Inferior parietal cortex (tissue), 1 donor: Measurements from ENCODE around the gene PDCD7.
A peak's percentile ranks its signal among the peaks of the same experiment; 100 is the strongest.
"Not testable (repeated sequence)": the region's sequence is repeated elsewhere in the genome, so short reads cannot be mapped to it uniquely, and the experiment has no call there.

Experiments used
- DNase-seq: peaks from one replicate; pipeline ENCODE4 v3.0.0-alpha.2; 2016; ENCODE audit errors: extremely low spot score

PDCD7 gene

DNA sequence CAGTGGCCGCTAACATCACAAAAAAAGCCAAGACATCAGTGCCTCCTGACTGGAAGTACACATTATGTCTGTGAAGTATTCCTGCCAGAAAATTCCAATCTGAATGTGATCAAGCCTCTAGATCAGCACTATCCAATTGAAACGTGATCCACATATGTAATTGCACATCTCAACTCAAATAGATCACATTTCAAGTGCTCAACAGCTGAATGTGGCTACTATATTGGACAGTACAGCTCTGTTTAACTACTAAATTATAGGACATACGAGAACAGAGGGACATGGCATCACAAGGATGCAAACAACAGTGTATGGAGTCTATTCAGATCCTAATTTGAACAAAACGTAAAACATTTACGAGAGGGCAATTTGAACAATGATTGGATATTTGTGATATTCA, 18.1 kb downstream of the PDCD7 start:
- no peak for DNase-seq

DNA sequence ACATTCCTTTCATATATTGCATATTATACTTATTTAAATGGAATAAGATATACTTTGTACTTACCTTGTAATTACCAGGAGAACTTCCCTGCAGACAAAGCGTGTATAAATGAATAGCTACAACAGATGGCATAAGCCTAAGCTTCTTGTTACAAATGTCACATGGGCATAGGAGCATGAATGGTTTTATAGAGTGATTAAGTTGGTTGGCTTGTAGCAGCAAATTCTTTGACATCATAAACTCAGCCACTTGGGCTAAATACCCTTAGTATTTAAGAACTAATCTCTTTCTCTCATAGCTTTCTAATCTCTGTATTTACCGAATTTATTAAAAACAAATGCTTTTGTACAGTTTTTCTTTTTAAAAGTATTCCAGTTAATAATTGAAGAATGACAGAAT, 18.5 kb downstream of the PDCD7 start, which contains the start of gene UBAP1L:
UBAP1L (minus strand) TSS at position 115 of the 400 bp plus-strand sequence. CDS start 8,985 bp downstream, outside the sequence.
- DNase-seq, result no peak

DNA sequence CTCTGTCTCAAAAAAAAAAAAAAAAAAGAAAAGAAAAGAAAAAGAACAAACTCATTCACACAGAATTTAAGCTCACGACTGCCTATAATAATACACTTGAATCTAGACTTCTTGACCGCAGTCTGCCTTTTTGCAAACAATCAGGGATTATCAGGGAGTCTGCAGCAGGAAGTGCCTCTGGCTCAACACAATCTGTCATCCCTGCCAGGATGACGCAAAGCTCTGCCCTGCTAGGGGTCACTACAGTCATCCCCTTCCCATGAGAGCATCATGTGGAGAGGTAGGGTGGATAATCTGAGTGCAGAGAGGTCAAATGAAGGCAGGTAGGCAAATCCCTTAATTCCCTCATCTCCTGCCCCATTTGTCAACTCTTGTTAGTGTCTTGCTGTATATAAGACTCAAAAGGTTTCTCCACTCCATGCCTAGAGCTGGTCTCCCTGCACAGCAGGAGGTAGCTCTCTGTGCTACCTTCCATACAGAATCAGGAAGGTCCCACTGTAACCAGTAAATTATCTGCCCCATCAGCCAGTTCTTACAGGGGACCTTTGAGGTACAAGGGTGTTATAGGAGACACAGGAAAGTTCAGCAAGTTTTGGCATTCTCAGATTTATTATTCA, 22.8 kb downstream of the PDCD7 start:
- DNase-seq, result no peak

DNA sequence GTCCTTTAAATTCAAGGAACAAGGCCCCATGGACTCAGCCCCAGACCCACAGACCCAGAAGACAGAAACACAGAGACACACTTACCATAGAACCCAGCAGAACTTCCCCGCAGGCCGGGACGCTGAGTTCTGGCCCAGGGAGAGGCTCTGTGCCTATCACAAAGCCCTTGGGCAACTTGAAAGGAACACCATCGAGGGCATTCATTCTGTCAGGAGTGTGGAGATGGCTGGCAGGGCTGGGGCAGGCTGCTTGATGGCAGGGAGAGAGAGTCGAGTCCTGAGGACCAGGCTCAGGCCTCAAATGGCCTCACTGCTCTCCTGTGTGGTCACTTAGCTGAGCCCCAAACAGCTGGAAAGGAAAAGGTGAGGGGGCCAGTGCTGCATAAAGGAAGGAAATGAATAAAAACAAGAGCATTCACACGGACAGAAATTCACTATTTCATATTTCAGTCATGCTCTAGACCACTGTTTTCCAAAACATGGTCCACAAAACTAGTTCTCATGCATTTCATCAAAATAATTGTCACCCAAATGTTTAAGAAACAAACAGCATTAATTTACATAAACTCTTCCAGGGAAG, 27.5 kb downstream of the PDCD7 start:
- no peak for DNase-seq

DNA sequence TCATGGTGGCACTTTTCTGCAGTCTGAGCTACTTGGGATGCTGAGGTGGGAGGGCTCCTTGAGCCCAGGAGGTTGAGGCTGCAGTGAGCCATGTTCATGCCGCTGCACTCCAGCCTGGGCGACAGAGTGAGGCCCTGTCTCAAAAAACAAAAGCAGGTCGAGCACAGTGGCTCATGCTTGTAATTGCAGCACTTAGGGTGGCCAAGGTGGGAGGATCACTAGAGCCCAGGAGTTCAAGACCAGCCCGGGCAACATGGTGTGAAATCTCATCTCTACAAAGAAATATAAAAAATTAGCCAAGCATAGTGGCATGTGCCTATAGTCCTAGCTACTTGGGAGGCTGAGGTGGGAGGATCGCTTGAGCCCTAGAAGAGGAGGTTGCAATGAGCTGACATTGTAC, 28.6 kb downstream of the PDCD7 start:
- no peak for DNase-seq

DNA sequence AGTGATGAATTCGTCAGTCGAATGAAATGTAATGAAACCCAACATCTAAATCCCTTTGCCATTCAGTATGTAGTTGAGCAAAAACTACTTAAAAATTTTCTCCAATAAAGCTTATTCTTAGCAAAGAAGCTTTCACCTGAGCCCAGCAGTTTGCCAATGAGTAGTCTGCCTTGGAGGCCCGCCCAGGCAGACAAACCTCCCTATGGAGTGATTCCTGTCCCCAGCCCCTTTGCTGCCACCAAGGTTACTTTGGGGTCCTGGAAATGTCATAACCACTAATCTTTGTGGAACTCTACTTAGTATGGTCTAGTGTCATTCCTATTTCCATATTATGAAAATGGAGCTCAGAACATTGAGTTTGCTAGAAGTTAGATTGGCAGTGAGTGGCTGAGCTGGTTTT, 30.7 kb downstream of the PDCD7 start:
- DNase-seq, result no peak

DNA sequence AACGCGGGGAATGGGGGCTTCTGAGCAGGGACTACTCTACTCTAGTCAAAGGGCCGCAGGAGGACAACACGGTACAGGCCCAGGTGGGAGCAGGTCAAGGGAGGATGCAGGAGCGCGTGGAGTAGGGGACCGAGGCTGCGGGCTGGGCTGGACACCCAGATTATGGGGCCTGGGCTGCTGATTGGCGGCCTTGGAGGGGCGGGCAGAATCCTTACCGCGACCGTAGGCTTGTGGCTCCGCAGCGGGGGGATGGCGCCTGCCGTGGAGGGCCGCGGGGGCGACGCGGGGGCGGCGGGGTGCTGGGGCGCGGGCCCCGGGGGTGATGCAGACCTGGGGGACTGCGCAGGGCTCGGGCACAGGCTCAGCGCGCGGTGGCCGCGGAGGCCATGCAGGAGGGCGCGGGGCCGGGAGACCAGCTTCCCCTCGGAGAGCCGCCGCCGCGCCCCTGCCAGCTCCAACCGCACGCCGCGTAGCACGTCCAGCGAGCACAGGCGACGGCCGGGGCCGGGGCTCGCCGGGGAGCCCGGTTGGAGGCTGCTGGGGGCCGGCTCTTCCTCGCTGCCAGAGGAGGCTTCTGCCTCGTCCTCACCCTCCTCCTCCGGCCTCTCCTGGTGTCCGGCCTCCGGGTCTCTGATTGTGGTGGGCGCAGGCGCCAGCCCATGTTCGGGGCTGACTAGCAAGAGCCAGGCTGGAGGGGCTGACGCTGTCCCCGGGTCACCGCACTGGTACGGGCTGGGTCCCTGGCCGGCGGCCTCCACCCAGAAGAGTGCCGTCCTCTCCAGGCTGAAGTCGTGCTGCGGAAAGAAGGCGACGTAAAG, 31.5 kb downstream of the PDCD7 start:
- no peak for DNase-seq

DNA sequence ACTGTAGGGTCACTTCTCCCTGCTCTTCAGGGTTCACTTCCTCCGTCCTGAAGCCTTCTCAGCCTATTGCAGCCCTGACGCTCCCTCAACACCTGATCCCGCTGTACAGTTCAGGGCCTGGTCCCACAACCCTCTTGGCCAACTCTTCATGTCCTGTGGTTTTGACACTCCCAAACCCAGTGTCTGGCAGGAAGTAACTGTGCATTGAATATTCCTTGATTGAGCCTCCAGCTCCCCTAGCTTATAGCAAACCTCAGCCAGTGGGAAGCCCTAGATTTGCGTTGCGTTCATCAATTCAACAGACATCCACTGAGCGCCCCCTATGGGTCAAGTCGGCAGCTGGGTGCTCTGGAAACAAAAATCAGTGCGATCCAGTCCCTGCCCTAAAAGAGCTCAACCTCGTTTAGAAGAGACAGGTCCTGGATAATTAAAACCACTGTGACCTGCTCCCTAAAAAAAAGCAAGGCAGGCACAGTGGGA, 32.2 kb downstream of the PDCD7 start:
- peak; percentile 70 for DNase-seq

DNA sequence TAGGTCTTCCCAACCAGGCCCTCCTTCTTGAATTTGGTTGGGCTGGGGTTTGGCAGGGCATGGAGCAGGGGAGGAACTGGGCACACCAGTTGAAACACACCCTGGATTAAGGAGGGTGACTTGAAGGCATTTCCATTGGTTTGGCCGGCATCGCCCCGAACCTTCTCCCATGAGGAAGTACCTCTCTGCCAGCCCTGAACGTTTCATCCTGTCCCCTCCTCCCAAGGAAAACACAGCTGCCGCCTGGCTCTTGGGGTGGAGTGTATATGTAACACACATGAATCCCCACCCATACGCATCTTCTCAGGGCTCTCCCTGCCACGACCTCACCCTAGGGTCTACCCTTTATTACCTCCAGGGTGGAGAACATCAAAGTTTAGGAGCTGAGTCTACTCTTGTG, 33.2 kb downstream of the PDCD7 start:
- no peak for DNase-seq

DNA sequence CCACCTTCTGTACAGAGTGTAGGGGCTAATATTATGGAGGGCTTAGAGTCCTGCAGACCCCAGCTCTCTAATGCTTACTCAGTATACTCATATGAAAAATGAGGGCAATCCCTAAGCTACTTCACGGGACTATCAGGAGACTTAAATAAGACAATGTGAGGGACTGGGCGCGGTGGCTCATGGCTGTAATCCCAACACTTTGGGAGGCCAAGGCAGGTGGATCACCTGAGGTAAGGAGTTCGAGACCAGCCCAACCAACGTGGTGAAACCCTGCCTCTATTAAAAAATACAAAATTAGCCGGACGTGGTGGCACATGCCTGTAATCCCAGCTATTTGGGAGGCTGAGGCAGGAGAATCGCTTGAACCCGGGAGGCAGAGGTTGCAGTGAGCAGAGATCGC, 33.8 kb downstream of the PDCD7 start:
- not testable (repeated sequence) for DNase-seq

DNA sequence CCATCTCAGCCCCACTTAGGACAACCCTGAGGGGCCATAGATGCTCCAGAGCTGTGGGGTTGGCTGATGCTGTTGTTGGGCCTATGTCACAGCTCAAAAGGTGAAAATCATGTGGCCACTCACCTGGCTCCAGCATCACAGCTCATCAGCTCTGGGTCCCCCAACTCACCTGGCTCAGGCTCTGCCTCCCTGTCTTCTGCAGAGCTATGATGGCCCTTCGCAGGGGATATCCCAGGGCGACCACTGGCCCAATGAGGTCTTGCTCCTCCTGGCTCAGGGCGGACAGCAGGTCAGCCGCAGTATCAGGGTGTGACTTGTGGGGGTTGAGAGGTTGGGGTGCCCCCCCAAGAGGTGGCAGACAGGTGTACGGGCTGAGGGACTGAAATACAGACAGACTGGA, 34.3 kb downstream of the PDCD7 start:
- no peak for DNase-seq

DNA sequence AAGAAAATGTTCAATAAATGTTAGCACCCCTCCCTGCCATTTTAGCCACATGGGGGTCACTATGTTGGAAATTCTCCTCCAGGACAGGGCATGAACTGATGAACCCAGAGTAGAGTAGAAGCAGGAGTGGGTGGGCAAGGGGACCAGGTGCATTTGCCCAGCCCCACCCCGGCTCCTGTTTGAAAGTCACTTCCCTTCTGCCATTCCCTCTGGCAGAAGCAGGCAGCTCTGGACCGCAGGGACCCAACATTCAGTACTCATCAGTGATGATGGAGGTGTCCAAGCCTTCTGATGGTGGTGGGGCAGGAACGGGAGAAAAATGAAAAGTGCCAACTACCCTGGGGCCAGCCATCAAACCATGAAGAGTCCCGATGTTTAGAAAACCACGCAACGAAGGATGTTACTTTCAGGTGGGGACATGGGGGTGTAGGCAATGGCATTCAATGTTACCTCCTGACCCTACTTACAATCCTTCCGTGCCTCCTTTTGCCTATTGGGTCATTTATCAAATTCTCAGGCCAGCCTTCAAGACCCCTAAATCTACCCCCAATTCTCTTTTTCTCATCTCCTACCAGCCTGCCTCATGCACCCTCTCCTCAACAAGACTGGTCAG, 35.9 kb downstream of the PDCD7 start:
- no peak for DNase-seq

DNA sequence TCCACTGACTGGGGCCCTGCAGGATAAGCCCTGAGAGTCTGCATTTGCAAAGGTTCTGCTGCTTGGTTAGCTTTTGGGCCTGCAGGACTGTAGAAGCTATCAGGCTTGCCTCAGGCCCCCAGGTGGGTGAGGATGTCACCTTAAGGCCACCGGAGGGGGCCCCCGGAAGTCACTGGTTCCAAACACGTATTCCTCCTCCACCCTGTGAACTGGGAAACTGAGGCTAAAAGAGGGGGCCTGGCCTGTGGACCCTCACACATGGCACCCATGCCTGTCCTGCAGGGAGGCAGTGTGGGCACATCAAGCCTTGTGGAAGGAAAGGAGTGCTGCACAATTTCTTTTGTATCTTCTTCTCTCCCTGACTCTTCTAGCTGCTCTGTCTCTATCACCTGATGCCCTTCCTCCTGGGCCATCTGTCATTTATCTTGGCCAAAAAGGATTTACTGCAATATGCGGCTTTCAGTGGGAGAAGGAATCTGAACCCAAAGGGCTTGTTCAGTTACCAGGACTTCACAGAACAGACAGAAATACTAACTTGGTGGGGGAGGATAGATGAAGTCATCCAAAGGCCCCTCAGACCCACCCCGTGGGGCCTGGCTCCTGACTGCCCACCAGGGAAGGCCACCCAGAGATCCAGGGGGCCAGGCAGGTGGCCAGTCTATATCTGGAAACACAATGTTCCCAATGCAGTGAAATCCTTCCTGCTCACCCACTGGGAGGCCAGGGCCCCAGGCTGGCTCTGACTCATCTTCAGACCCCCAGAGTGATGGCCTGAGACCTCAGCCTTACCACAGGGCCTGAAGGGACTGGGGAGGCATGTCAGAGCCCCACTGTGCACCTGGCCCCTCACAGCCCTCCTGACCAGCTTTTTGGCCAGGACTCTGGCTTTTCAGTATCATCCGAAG, 36.9 kb downstream of the PDCD7 start:
- no peak for DNase-seq

DNA sequence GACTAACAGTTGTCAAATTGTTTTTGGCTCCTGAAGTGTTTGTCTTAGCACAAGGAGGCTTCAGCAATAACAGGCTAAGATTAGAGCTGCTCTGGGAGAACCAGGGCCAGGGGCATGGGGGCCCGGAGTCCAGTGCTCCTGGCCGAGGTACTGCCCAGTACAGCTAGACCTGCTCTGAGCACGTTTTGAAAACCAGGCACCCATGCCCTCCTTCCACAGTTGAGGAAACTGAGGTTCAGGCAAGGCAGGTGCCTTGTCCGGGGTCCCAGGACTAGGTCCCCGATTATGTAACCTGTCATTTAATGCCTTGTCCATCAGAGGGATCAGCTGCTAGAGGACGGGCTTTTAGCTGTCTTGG, 37.9 kb downstream of the PDCD7 start:
- no peak for DNase-seq

DNA sequence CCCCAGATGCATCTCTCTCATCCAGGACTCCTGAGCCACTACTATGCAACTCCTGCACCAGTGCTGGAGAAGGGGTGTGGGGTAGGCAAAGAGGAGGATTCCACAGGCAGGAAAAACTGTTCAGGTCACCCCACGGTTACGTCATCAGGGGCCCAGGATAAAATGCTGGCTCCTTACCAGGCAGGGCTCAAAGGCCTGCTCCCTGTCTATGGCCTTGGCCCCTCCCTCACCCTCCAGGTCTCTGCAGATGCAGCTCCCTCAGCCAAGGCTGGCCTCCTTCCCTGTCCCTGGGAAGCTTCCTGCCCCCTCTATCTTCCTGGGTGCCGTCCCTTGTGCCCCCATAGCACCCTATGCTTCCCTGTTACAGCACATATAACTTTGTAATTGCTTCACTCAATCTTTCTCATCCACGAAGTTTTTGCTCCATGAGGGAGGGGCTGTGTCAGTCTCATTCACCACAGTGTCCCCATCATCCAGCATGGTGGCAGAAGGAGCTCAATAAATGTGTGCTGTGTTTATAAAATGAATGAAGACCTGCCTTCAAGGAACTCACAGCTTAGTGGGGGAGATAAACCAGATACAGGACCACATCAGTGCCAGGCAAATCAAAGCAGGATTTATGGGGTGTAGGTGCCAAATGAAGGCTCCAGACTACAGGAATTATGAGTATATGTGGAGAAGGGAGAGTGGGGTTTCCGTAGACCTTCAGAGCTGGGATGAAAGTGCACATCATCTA, 38.4 kb downstream of the PDCD7 start:
- no peak for DNase-seq

DNA sequence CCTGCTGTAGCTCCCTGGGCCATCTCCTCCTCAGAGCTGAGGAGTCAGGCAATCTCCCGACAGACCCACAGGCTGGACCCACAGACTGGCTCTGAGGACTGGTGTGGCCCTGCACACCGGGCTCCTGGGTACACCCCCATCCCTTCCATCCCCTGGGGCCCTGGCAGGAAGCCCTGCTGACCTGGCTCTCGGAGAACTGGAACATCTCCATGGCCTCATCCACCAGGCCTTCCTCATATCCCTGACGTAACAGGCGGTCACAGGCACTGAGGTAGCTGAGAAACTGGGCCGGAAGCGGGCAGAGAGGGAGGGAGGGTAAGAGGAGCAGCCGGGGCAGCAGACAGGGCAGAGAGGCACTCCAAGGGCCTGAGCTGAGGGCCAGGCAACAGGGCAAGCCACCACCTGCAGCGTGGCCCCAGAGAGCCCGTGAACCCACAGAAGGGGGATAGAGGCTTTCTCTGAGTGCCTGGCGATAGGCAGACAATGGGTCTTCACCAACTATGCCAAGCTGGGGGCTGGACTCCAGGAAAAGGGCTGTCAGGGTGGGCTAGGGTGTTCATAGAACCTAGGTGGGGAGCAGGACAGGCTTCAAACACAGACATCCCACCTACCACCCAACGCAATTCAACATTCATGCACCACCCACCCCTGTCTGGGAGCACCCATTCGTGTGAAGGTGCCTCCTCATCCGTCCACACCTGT, 39.2 kb downstream of the PDCD7 start:
- DNase-seq, result no peak

DNA sequence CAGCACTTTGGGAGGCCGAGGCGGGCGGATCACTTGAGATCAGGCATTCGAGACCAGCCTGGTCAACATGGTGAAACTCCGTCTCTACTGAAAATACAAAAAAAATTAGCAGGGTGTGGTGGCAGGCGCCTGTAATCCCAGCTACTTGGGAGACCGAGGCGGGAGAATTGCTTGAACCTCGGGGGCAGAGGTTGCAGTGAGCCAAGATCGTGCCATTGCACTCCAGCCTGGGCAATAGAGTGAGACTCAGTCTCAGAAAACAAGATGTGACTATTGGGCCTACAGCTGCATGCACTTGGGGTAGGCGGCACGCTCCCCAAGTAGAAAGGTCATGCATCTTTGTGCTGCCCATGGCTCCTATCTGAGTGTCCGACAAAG, 39.8 kb downstream of the PDCD7 start:
- DNase-seq, result not testable (repeated sequence)

DNA sequence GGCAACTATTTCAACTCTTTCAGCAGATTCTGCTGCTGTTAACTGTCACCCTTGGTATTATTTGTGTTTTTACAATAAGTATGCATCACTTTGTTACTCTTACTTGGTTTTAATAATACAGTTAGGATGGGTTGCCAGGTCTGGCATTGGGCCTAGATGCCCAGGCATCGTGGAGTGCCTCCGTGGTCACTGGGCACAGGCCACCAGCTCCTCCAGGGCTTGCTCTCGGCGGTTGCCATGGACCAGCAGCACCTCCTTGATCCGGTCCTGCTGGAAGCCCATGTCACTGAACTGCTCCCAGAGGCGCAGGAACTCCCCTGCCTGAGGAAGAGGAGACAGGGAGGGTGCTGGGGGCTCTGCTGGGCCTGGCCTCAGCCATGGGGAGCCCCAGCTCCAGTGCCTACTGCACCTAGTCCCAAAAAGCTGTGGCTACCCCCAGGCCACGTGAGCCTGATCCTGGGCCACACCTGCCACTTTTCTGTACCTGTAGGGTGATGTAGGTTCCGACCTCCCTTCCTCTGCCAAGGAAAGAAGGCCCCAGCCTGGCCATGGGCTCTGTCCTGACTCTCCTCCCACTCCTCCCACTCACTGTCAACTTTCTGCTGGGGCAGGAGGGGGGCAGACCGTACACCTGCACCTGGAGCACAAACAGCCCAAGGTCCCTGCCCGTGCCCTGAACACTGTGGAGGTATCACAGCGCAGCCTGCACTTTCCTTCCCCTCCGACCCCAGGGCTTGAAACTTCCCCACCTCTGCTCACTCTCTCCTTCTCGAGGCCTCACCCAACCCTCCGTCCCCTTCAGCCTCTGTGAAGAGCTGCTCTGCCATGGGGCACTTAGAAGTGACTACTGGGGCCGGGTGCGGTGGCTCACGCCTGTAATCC, 40.5 kb downstream of the PDCD7 start:
- no peak for DNase-seq
